H9 (cell line): ENCODE measurements around the gene SHC1. TPM values are rescaled to one million over a fixed set of nuclear protein-coding genes. Genes with fewer than 3 reads are reported as not detected.
"Not testable (repeated sequence)": the region's sequence is repeated elsewhere in the genome, so short reads cannot be mapped to it uniquely, and the experiment has no call there.

ENCODE experiments used
- DNase-seq: peaks from one replicate; pipeline ENCODE4 v3.0.0-alpha.2; 2017
- H2AFZ ChIP-seq: one replicate; pipeline ENCODE4 v1.6.1; 2013; ENCODE audit warnings: mild to moderate bottlenecking, low read length, control low read depth, moderate library complexity
- H2AK5ac ChIP-seq: 2 replicates; pipeline ENCODE4 v1.6.1; 2013; ENCODE audit warnings: low read length, control low read depth, mixed read lengths; ENCODE audit not compliant: insufficient read length
- H2BK120ac ChIP-seq: one replicate; pipeline ENCODE4 v1.6.1; 2013; ENCODE audit warnings: low read depth, mild to moderate bottlenecking, low read length, control low read depth, inconsistent platforms; ENCODE audit not compliant: poor library complexity, severe bottlenecking
- H2BK12ac ChIP-seq: 2 replicates; pipeline ENCODE4 v1.6.1; 2013; ENCODE audit warnings: low read length, control low read depth, mixed read lengths, low read depth; ENCODE audit not compliant: insufficient read length
- H2BK15ac ChIP-seq: 2 replicates; pipeline ENCODE4 v1.6.1; 2013; ENCODE audit warnings: low read depth, low read length, control low read depth
- H2BK20ac ChIP-seq: one replicate; pipeline ENCODE4 v1.6.1; 2013; ENCODE audit warnings: low read depth, mild to moderate bottlenecking, low read length, control low read depth, inconsistent platforms; ENCODE audit not compliant: poor library complexity, severe bottlenecking
- H2BK5ac ChIP-seq: 2 replicates; pipeline ENCODE4 v1.6.1; 2013; ENCODE audit warnings: low read length, control low read depth, mixed read lengths; ENCODE audit not compliant: insufficient read length
- H3K14ac ChIP-seq: 2 replicates; pipeline ENCODE4 v1.6.1; 2013; ENCODE audit warnings: low read length, control low read depth; ENCODE audit not compliant: insufficient read depth
- H3K18ac ChIP-seq: 2 replicates; pipeline ENCODE4 v1.6.1; 2013; ENCODE audit warnings: low read depth, mild to moderate bottlenecking, mixed read lengths, low read length, control low read depth; ENCODE audit not compliant: insufficient read length
- H3K23ac ChIP-seq: 2 replicates; pipeline ENCODE4 v1.6.1; 2013; ENCODE audit warnings: low read length, control low read depth, mixed read lengths, low read depth; ENCODE audit not compliant: insufficient read length
- H3K23me2 ChIP-seq: 2 replicates; pipeline ENCODE4 v1.6.1; 2013; ENCODE audit warnings: low read depth, mild to moderate bottlenecking, mixed read lengths, low read length, control low read depth; ENCODE audit not compliant: insufficient read length, poor library complexity, severe bottlenecking
- H3K27ac ChIP-seq: 2 replicates; pipeline ENCODE4 v1.5.1; 2013; ENCODE audit warnings: low read length, control low read depth, mixed read lengths, low read depth; ENCODE audit not compliant: insufficient read length
- H3K27me3 ChIP-seq: 2 replicates; pipeline ENCODE4 v1.6.1; 2013; ENCODE audit warnings: low read length, control low read depth, inconsistent platforms; ENCODE audit not compliant: insufficient read depth
- H3K4ac ChIP-seq: 2 replicates; pipeline ENCODE4 v1.6.1; 2013; ENCODE audit warnings: low read depth, mild to moderate bottlenecking, control low read depth, inconsistent platforms, low read length, moderate library complexity
- H3K4me1 ChIP-seq: 2 replicates; pipeline ENCODE4 v1.6.1; 2013; ENCODE audit warnings: low read length, control low read depth, inconsistent platforms; ENCODE audit not compliant: insufficient read depth
- H3K4me2 ChIP-seq: 2 replicates; pipeline ENCODE4 v1.6.1; 2013; ENCODE audit warnings: low read length, control low read depth, mixed read lengths; ENCODE audit not compliant: insufficient read length, insufficient read depth
- H3K56ac ChIP-seq: 2 replicates; pipeline ENCODE4 v1.6.1; 2013; ENCODE audit warnings: low read depth, mild to moderate bottlenecking, mixed read lengths, low read length, control low read depth; ENCODE audit not compliant: insufficient read length
- H3K79me1 ChIP-seq: 2 replicates; pipeline ENCODE4 v1.6.1; 2013; ENCODE audit warnings: low read depth, mild to moderate bottlenecking, moderate library complexity, low read length, control low read depth, inconsistent platforms; ENCODE audit not compliant: insufficient read depth, poor library complexity, severe bottlenecking
- H3K79me2 ChIP-seq: 2 replicates; pipeline ENCODE4 v1.6.1; 2013; ENCODE audit warnings: low read length, control low read depth, inconsistent platforms; ENCODE audit not compliant: insufficient read depth
- H3K9ac ChIP-seq: 2 replicates; pipeline ENCODE4 v1.6.1; 2013; ENCODE audit warnings: low read length, control low read depth, mixed read lengths; ENCODE audit not compliant: insufficient read length; ENCODE audit errors: extremely low read depth
- H3K9me3 ChIP-seq: one replicate; pipeline ENCODE4 v1.6.1; 2013; ENCODE audit warnings: low read depth, low read length, inconsistent platforms; ENCODE audit not compliant: control insufficient read depth
- H3T11ph ChIP-seq: one replicate; pipeline ENCODE4 v1.6.1; 2013; ENCODE audit warnings: mild to moderate bottlenecking, low read length, control low read depth, inconsistent platforms
- H4K20me1 ChIP-seq: one replicate; pipeline ENCODE4 v1.6.1; 2013; ENCODE audit not compliant: control insufficient read depth, insufficient read length, insufficient read depth
- H4K5ac ChIP-seq: 2 replicates; pipeline ENCODE4 v1.6.1; 2013; ENCODE audit warnings: low read depth, mild to moderate bottlenecking, mixed read lengths, low read length, control low read depth; ENCODE audit not compliant: insufficient read length
- H4K8ac ChIP-seq: replicated peaks from 2 replicates; pipeline ENCODE4 v1.6.1; 2013; ENCODE audit warnings: low read length, control low read depth, mixed read lengths, low read depth; ENCODE audit not compliant: insufficient read length
- H4K91ac ChIP-seq: 2 replicates; pipeline ENCODE4 v1.6.1; 2013; ENCODE audit warnings: low read depth, mild to moderate bottlenecking, moderate library complexity, mixed read lengths, low read length, control low read depth; ENCODE audit not compliant: insufficient read length
- H3K27ac Mint-ChIP-seq, 3 experiments: 2 replicates in 2 of 3; 3 replicates in 1 of 3; pipeline ENCODE4 v1.8.0; 2020 to 2021; ENCODE audit warnings: mixed read lengths in 3 of 3, mild to moderate bottlenecking in 1 of 3, moderate library complexity in 1 of 3
- H3K27me3 Mint-ChIP-seq: 2 replicates; pipeline ENCODE4 v1.8.0; 2021; ENCODE audit warnings: low read depth, mild to moderate bottlenecking, moderate library complexity, mixed read lengths
- H3K36me3 Mint-ChIP-seq, 3 experiments: 2 replicates in 2 of 3; 3 replicates in 1 of 3; pipeline ENCODE4 v1.8.0; 2020 to 2021; ENCODE audit warnings: low read depth in 3 of 3, mixed read lengths in 3 of 3; ENCODE audit not compliant: insufficient read depth in 1 of 3
- H3K4me1 Mint-ChIP-seq, 2 experiments: 2 replicates each; pipeline ENCODE4 v1.8.0; 2020; ENCODE audit warnings: mixed read lengths in 2 of 2
- H3K4me3 Mint-ChIP-seq, 2 experiments: 2 replicates in 1 of 2; 3 replicates in 1 of 2; pipeline ENCODE4 v1.8.0; 2020 to 2021; ENCODE audit warnings: mild to moderate bottlenecking in 2 of 2, mixed read lengths in 2 of 2, moderate library complexity in 1 of 2
- H3K9me3 Mint-ChIP-seq, 2 experiments: 2 replicates in 1 of 2; 3 replicates in 1 of 2; pipeline ENCODE4 v1.8.0; 2020; ENCODE audit warnings: mild to moderate bottlenecking in 2 of 2, mixed read lengths in 2 of 2, moderate library complexity in 1 of 2
- WGBS: extraction: QIAGEN DNeasy Blood & Tissue Kit; methylation state at CpG from one replicate; pipeline ENCODE4 v1.1.7; 2013; ENCODE audit warnings: missing lambda C conversion rate, low lambda C conversion rate, mixed read lengths; ENCODE audit not compliant: insufficient read length; ENCODE audit errors: extremely low coverage; 5-methylcytosine and 5-hydroxymethylcytosine counted together
- total RNA-seq: library from RNA; stranded (reverse); gene quantifications from 2 replicates; pipeline ENCODE4 v1.2.1, GENCODE V29; 2021
- TF ChIP-seq, protein P1 (sequence below): fragments of 200-600 bp; sonication (generic); conservative IDR thresholded peaks from 3 replicates; pipeline ENCODE4 v1.8.0; 2021; ENCODE audit warnings: antibody characterized with exemption, mild to moderate bottlenecking

SHC1 gene
- total RNA-seq, 1 experiment from 2014 or later, result 168 TPM

DNA sequence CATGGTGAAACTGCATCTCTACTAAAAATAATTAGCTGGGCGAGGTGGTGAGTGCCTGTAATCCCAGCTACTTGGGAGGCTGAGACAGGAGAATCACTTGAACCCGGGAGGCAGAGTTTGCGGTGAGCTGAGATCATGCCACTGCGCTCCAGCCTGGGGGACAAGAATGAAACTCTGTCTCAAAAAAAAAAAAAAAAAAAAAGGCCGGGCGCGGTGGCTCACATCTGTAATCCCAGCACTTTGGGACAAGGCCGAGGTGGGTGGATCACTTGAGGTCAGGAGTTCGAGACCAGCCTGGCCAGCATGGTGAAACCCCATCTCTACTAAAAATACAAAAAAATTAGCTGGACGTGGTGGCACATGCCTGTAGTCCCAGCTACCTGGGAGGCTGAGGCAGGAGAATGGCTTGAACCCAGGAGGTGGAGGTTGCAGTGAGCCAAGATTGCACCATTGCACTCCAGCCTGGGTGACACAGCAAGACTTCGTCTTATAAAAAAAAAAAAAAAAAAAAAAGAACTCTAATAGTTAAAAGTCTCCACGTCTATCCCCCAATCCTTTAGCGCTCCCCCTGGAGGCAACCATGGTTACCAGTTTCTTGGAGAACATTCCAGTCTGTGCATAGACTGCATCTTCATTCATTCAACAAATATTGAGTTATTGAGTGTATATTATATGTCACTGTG lies 24.9 kb upstream of the SHC1 start:
- not testable (repeated sequence) for H3K4me3 Mint-ChIP-seq, H3K79me2 ChIP-seq, H2BK120ac ChIP-seq, H4K5ac ChIP-seq, H3K23ac ChIP-seq, H3K18ac ChIP-seq, H4K91ac ChIP-seq, H3K9ac ChIP-seq, H3K4me2 ChIP-seq, H3K9me3 Mint-ChIP-seq, H3K27ac Mint-ChIP-seq, H3K27me3 Mint-ChIP-seq, H3T11ph ChIP-seq, H3K4ac ChIP-seq, H4K8ac ChIP-seq, H3K27ac ChIP-seq, H3K9me3 ChIP-seq, H2AK5ac ChIP-seq, H2BK20ac ChIP-seq, H3K27me3 ChIP-seq, H3K4me1 ChIP-seq, H2AFZ ChIP-seq, H3K79me1 ChIP-seq, H4K20me1 ChIP-seq, H3K56ac ChIP-seq, H3K14ac ChIP-seq, H2BK15ac ChIP-seq, H2BK5ac ChIP-seq, H2BK12ac ChIP-seq, H3K23me2 ChIP-seq
- WGBS, result no CpG with 5 or more reads among the region's 13 CpGs
- H3K36me3 Mint-ChIP-seq, result peaks cover 3 to 11% (median 8%) of the 10 kb centered on the region in 3 experiments; a peak in 5 of 7 replicates
- DNase-seq, result peak; percentile 43
- TF ChIP-seq, protein P1, sequence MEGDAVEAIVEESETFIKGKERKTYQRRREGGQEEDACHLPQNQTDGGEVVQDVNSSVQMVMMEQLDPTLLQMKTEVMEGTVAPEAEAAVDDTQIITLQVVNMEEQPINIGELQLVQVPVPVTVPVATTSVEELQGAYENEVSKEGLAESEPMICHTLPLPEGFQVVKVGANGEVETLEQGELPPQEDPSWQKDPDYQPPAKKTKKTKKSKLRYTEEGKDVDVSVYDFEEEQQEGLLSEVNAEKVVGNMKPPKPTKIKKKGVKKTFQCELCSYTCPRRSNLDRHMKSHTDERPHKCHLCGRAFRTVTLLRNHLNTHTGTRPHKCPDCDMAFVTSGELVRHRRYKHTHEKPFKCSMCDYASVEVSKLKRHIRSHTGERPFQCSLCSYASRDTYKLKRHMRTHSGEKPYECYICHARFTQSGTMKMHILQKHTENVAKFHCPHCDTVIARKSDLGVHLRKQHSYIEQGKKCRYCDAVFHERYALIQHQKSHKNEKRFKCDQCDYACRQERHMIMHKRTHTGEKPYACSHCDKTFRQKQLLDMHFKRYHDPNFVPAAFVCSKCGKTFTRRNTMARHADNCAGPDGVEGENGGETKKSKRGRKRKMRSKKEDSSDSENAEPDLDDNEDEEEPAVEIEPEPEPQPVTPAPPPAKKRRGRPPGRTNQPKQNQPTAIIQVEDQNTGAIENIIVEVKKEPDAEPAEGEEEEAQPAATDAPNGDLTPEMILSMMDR, result peak; percentile 66
- H3K4me1 Mint-ChIP-seq, result peaks cover 13 to 27% of the 10 kb centered on the region in 2 experiments
